Esophagus muscularis mucosa (tissue), 3 donors: ENCODE measurements around the gene NTPCR.

Experiments
- POLR2A ChIP-seq: fragments of 450-650 bp; IDR thresholded peaks from one replicate; pipeline ENCODE4 v1.6.1; 2017; ENCODE audit warnings: antibody characterized with exemption, moderate library complexity, mild to moderate bottlenecking, low read depth
- POLR2AphosphoS5 ChIP-seq, 2 donors: sonication (generic); formaldehyde crosslinking; IDR thresholded peaks; one replicate each; pipeline ENCODE4 v1.6.1; 2017; ENCODE audit warnings: antibody characterized with exemption in 2 of 2
- TF ChIP-seq, protein P1 (sequence below), 3 experiments: fragments of 200-600 bp in 2 of 3; fragments of 450-650 bp in 1 of 3; sonication (generic) in 2 of 3; IDR thresholded peaks; one replicate each; pipeline ENCODE4 v1.5.1; 2017 to 2019; ENCODE audit warnings: antibody characterized with exemption in 3 of 3, mild to moderate bottlenecking in 2 of 3, moderate library complexity in 1 of 3

DNA sequence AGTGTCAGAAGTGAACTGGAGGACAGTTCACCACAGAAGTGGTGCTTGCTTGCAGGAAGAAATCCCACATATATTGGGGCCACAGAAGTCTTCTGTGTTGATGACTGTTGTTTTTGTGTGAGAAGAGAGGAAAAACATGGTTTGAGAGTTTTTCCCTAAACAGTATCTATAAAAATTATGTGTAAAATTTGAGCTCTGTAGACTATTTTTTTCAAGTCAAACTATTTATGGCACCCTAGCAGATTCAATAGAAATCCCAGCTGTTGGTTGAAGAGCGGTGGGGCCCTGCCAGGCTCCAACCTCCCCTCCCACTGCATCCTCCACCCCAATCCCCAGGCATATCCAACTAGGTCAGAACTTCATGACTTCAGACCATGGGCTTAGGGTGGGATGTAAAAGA is 61.6 kb downstream of the NTPCR start:
- TF ChIP-seq POLR2A (no peak), POLR2AphosphoS5 (IDR thresholded peaks at IDR 0.05) (no peak)
- TF ChIP-seq, protein P1, sequence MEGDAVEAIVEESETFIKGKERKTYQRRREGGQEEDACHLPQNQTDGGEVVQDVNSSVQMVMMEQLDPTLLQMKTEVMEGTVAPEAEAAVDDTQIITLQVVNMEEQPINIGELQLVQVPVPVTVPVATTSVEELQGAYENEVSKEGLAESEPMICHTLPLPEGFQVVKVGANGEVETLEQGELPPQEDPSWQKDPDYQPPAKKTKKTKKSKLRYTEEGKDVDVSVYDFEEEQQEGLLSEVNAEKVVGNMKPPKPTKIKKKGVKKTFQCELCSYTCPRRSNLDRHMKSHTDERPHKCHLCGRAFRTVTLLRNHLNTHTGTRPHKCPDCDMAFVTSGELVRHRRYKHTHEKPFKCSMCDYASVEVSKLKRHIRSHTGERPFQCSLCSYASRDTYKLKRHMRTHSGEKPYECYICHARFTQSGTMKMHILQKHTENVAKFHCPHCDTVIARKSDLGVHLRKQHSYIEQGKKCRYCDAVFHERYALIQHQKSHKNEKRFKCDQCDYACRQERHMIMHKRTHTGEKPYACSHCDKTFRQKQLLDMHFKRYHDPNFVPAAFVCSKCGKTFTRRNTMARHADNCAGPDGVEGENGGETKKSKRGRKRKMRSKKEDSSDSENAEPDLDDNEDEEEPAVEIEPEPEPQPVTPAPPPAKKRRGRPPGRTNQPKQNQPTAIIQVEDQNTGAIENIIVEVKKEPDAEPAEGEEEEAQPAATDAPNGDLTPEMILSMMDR (IDR thresholded peaks at IDR 0.05) = no peak
